NCI-H2196 treated with DMSO at 0.1 percent for 48 hours (cell line): ENCODE data around the gene CCDC12.
"Not testable (repeated sequence)": the region's sequence is repeated elsewhere in the genome, so short reads cannot be mapped to it uniquely, and the experiment has no call there.

Experiments used
- DNase-seq: peaks from one replicate; lab custom pipeline; 2025; ENCODE audit not compliant: unreplicated experiment; lab: John Stamatoyannopoulos, UW

The CCDC12 gene

GRCh38 chr3:46981932-46982471, 5.5 kb upstream of the CCDC12 start:
- no peak for DNase-seq

GRCh38 chr3:46979958-46980497, 3.5 kb upstream of the CCDC12 start:
- no peak for DNase-seq

- peak; percentile 69 for DNase-seq
Measured at GRCh38 chr3:46978985-46979944, 2.7 kb upstream of the CCDC12 start, which contains the start of gene NBEAL2. Gene NBEAL2, plus strand, starts transcription at chr3:46979666. Its CDS starts 196 bp downstream, at chr3:46979862.

- no peak for DNase-seq
Measured at GRCh38 chr3:46978381-46978780, 1.8 kb upstream of the CCDC12 start.

- DNase-seq: no peak
Measured at GRCh38 chr3:46977811-46978195, 1.3 kb upstream of the CCDC12 start.

- DNase-seq: no peak
Measured at GRCh38 chr3:46974421-46975171, 1.9 kb downstream of the CCDC12 start.

GRCh38 chr3:46972396-46972795, 4.1 kb downstream of the CCDC12 start:
- DNase-seq: no peak

GRCh38 chr3:46971742-46972141, 4.8 kb downstream of the CCDC12 start:
- DNase-seq: no peak

GRCh38 chr3:46971151-46971550, 5.4 kb downstream of the CCDC12 start:
- DNase-seq: no peak

- no peak for DNase-seq
Measured at GRCh38 chr3:46970391-46971091, 6.0 kb downstream of the CCDC12 start.

GRCh38 chr3:46968783-46969428, 7.6 kb downstream of the CCDC12 start:
- no peak for DNase-seq

GRCh38 chr3:46966811-46967210, 9.7 kb downstream of the CCDC12 start:
- no peak for DNase-seq

- DNase-seq: no peak
Measured at GRCh38 chr3:46965151-46965550, 11.4 kb downstream of the CCDC12 start.

- DNase-seq: not testable (repeated sequence)
Measured at GRCh38 chr3:46964038-46964590, 12.4 kb downstream of the CCDC12 start.

- DNase-seq: no peak
Measured at GRCh38 chr3:46962990-46963389, 13.6 kb downstream of the CCDC12 start.

- no peak for DNase-seq
Measured at GRCh38 chr3:46962427-46962826, 14.1 kb downstream of the CCDC12 start.

- no peak for DNase-seq
Measured at GRCh38 chr3:46960835-46961234, 15.7 kb downstream of the CCDC12 start.

- DNase-seq: no peak
Measured at GRCh38 chr3:46960081-46960701, 16.4 kb downstream of the CCDC12 start.

- DNase-seq: no peak
Measured at GRCh38 chr3:46959161-46959511, 17.4 kb downstream of the CCDC12 start.
